Activated naive CD4-positive, alpha-beta T cell treated with anti-CD3 and anti-CD28 coated beads, Interleukin-2, amount 10 ng/mL, durations not matched to agents 7 days and 5 days (primary cell): ENCODE data around the gene CYP2F1.
"Not testable (repeated sequence)": the region's sequence is repeated elsewhere in the genome, so short reads cannot be mapped to it uniquely, and the experiment has no call there.

Experiments used
- CTCF ChIA-PET: fragments of 350-600 bp; sonication (Branson Sonifier 250); formaldehyde crosslinking; loops from one replicate; lab custom pipeline; 2021; ENCODE audit warnings: antibody characterized with exemption; lab: Charles Lee
- DNase-seq: peaks from one replicate; pipeline ENCODE4 v3.0.0-alpha.2; 2020
- H3K27ac Mint-ChIP-seq: one replicate; pipeline ENCODE4 v1.8.0; 2021; ENCODE audit warnings: mild to moderate bottlenecking, moderate library complexity, mixed read lengths
- H3K27me3 Mint-ChIP-seq: one replicate; pipeline ENCODE4 v1.8.0; 2021; ENCODE audit warnings: mild to moderate bottlenecking, mixed read lengths
- H3K36me3 Mint-ChIP-seq: one replicate; pipeline ENCODE4 v1.8.0; 2021; ENCODE audit warnings: mixed read lengths
- H3K4me1 Mint-ChIP-seq: one replicate; pipeline ENCODE4 v1.8.0; 2021; ENCODE audit warnings: mixed read lengths
- H3K4me3 Mint-ChIP-seq: one replicate; pipeline ENCODE4 v1.8.0; 2021; ENCODE audit warnings: mild to moderate bottlenecking, moderate library complexity, mixed read lengths
- H3K9me3 Mint-ChIP-seq: one replicate; pipeline ENCODE4 v1.8.0; 2021; ENCODE audit warnings: mixed read lengths

Gene CYP2F1, protein sequence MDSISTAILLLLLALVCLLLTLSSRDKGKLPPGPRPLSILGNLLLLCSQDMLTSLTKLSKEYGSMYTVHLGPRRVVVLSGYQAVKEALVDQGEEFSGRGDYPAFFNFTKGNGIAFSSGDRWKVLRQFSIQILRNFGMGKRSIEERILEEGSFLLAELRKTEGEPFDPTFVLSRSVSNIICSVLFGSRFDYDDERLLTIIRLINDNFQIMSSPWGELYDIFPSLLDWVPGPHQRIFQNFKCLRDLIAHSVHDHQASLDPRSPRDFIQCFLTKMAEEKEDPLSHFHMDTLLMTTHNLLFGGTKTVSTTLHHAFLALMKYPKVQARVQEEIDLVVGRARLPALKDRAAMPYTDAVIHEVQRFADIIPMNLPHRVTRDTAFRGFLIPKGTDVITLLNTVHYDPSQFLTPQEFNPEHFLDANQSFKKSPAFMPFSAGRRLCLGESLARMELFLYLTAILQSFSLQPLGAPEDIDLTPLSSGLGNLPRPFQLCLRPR

DNA sequence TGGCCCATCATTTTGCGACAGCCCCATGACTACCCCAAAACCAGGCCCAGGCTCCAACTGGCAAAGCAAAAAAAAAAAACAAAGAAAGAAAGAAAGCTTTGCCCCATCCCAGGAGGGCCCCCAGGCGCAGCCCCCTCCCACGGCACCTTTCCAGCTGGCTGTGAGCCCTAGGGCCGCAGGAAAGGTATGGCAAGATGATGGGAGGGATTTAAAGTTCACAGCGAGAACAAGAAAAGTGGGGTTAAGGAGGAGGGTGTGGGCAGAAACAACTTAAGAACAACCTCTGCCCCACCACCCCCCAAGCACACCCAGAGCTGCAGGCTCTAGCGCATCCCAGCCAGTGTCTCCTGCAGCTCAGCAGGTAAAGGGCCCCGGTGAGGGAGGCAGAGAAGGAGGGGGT, at the start of gene CYP2F1:
TSS of gene CYP2F1 (plus strand) at position 301 of the 400 bp plus-strand sequence. CDS start 1,757 bp downstream, outside the sequence.
- CTCF ChIA-PET = no interaction called here
- H3K4me1 Mint-ChIP-seq = peaks cover 4% of the 10 kb centered on the region
- H3K27me3 Mint-ChIP-seq = peaks cover 53% of the 10 kb centered on the region
- H3K36me3 Mint-ChIP-seq = no peaks in the 10 kb centered on the region
- no peak within 1 kb of the TSS for H3K4me3 Mint-ChIP-seq
- H3K27ac Mint-ChIP-seq = no peak within 1 kb of the TSS
- DNase-seq = no peak
- no peaks in the 10 kb centered on the region for H3K9me3 Mint-ChIP-seq

GRCh38 chr19:41064974-41065569, 49.2 kb upstream of the CYP2F1 start:
- Mint-ChIP-seq H3K27ac (no peak overlapping the region), H3K27me3 (peaks cover 31% of the 10 kb centered on the region), H3K4me3 (no peak overlapping the region), H3K9me3 (no peaks in the 10 kb centered on the region), H3K36me3 (no peaks in the 10 kb centered on the region), H3K4me1 (peaks cover 3% of the 10 kb centered on the region)
- no peak for DNase-seq
- CTCF ChIA-PET = interaction anchor here (1.3 kb wide), 1 partner anchor 90 kb away, joined by 5 read pairs; no protein-coding TSS in a partner anchor

GRCh38 chr19:41076286-41076685, 37.9 kb upstream of the CYP2F1 start:
- peaks cover 43% of the 10 kb centered on the region for H3K27me3 Mint-ChIP-seq
- no peaks in the 10 kb centered on the region for H3K4me1 Mint-ChIP-seq
- peaks cover 8% of the 10 kb centered on the region for H3K9me3 Mint-ChIP-seq
- CTCF ChIA-PET = no interaction called here
- no peak for DNase-seq
- H3K36me3 Mint-ChIP-seq = peaks cover 1% of the 10 kb centered on the region
- no peak overlapping the region for H3K4me3 Mint-ChIP-seq
- no peak overlapping the region for H3K27ac Mint-ChIP-seq

GRCh38 chr19:41083516-41083915, 30.7 kb upstream of the CYP2F1 start:
- H3K4me3 Mint-ChIP-seq = no peak overlapping the region
- no peak overlapping the region for H3K27ac Mint-ChIP-seq
- DNase-seq = no peak
- peaks cover 8% of the 10 kb centered on the region for H3K9me3 Mint-ChIP-seq
- no peaks in the 10 kb centered on the region for H3K4me1 Mint-ChIP-seq
- H3K36me3 Mint-ChIP-seq = peaks cover 1% of the 10 kb centered on the region
- peaks cover 55% of the 10 kb centered on the region for H3K27me3 Mint-ChIP-seq
- CTCF ChIA-PET = interaction anchor here (0.9 kb wide), 1 partner anchor 109 kb away, joined by 5 read pairs; no protein-coding TSS in a partner anchor

DNA sequence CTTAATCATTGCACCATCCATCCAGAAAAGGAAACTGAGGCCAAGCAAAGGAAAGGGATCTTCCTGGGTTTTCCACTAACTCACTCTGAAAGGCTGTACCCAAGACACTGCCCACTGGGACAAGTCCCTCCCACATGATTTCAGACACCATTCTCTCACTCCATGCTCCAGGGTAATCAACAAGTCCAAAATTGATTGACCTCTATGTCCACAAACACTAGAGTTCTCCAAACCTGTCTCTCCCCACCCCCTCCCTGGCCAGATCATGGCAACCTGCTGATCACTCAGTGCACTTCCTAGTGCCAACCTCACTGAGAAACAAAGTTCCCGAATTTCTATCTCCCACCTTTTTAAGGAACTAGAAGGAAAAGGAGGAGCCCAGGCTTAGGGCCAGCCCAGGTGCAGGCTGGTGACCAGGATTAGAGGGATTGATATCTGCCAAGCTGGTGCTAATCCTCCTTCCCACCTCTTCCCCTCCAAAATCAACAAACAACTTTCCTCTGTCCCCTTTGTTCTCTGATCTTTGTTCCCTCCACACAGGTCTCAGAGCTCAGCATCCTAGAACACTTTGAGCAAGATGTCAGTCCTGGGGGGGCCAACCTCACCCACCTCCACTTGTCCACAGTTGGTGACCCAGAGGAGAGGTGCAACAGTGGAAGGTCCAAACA, 28.4 kb upstream of the CYP2F1 start:
- no peak for DNase-seq
- CTCF ChIA-PET = no interaction called here
- Mint-ChIP-seq H3K27ac (no peak overlapping the region), H3K27me3 (peaks cover 78% of the 10 kb centered on the region), H3K36me3 (no peaks in the 10 kb centered on the region), H3K9me3 (peaks cover 2% of the 10 kb centered on the region), H3K4me1 (no peaks in the 10 kb centered on the region), H3K4me3 (no peak overlapping the region)

DNA sequence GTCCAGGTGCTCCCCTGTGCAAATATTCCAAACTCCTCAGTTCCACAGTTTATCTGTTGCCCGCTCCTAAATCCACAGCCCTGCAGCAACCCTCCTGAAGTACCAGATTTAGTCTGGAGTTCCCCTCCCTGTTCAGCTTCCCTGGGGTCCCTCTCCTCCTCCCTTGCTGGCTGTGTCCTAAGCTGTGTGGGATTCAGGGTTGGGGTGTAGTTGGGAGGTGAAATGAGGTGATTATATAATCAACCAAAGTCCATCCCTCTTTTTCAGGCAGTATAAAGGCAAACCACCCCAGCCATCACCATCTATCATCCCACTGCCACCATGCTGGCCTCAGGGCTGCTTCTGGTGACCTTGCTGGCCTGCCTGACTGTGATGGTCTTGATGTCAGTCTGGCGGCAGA, 26.1 kb upstream of the CYP2F1 start, which contains the start of gene CYP2A13:
TSS of gene CYP2A13 (plus strand) at position 301 of the 400 bp plus-strand sequence. CDS start at position 322, 21 bp downstream.
- Mint-ChIP-seq H3K36me3 (no peaks in the 10 kb centered on the region), H3K27ac (no peak within 1 kb of the TSS), H3K4me1 (no peaks in the 10 kb centered on the region), H3K9me3 (no peaks in the 10 kb centered on the region), H3K4me3 (no peak within 1 kb of the TSS), H3K27me3 (peaks cover 83% of the 10 kb centered on the region)
- no peak for DNase-seq
- CTCF ChIA-PET = no interaction called here

DNA sequence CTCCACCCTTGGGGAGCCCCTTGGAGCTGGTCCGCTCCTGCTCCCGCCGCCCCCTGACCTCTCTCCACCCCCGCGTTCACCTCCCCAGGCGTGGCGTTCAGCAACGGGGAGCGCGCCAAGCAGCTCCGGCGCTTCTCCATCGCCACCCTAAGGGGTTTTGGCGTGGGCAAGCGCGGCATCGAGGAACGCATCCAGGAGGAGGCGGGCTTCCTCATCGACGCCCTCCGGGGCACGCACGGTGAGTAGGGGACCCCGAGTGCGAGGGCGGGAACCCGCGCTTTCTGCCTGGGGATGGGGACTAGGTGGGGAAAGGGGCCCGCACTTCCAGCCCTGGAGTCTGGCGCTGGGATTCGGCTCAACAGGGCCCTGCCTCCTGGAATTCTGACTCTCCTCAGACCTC, 24.3 kb upstream of the CYP2F1 start:
- H3K27me3 Mint-ChIP-seq = peaks cover 94% of the 10 kb centered on the region
- no peak overlapping the region for H3K4me3 Mint-ChIP-seq
- no peaks in the 10 kb centered on the region for H3K9me3 Mint-ChIP-seq
- CTCF ChIA-PET = no interaction called here
- DNase-seq = no peak
- no peaks in the 10 kb centered on the region for H3K4me1 Mint-ChIP-seq
- H3K36me3 Mint-ChIP-seq = no peaks in the 10 kb centered on the region
- H3K27ac Mint-ChIP-seq = no peak overlapping the region

- Mint-ChIP-seq H3K27me3 (peaks cover 57% of the 10 kb centered on the region), H3K27ac (no peak overlapping the region), H3K4me3 (no peak overlapping the region), H3K4me1 (no peaks in the 10 kb centered on the region), H3K9me3 (no peaks in the 10 kb centered on the region), H3K36me3 (no peaks in the 10 kb centered on the region)
- CTCF ChIA-PET = no interaction called here
- no peak for DNase-seq
Measured at GRCh38 chr19:41095703-41096102, 18.5 kb upstream of the CYP2F1 start.

DNA sequence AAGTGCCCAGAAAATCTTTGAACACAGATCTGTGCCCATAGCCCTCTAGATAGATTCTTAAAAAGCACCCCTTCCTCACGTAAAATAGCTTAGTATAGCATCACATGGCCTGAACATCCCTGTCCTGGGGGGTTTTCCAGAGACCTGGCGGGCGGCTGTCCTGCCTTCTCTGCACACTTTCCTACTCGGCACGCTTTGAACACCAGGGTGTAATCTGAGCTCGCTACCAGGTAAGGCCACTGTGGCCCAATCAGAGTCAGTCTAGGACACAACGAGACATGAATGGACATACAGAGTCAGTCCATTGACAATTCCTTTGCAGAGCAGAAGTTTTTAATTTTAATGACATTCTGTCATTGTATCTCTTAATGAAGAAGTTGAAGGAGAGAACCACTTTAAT, 17.9 kb upstream of the CYP2F1 start:
- Mint-ChIP-seq H3K4me1 (no peaks in the 10 kb centered on the region), H3K27me3 (peaks cover 54% of the 10 kb centered on the region), H3K9me3 (peaks cover 5% of the 10 kb centered on the region), H3K4me3 (no peak overlapping the region), H3K27ac (no peak overlapping the region), H3K36me3 (no peaks in the 10 kb centered on the region)
- CTCF ChIA-PET = no interaction called here
- no peak for DNase-seq

DNA sequence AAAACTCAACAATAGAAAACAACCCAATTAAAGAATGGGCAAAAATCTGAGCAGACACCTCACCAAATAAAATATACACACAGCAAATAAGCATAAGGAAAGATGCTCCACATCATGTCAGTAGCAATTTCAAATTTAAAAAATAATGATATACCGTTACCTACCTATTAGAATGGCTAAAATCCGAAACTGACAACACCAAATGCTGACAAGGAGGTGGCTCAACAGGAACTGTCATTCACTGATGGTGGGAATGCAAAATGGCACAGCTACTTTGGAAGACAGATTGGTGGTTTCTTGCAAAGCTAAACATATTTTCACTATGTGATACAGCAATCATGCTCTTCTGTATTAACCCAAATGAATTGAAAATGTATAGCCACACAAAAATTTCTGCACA, 16.9 kb upstream of the CYP2F1 start:
- H3K4me1 Mint-ChIP-seq = no peaks in the 10 kb centered on the region
- no peak overlapping the region for H3K27ac Mint-ChIP-seq
- H3K27me3 Mint-ChIP-seq = peaks cover 49% of the 10 kb centered on the region

GRCh38 chr19:41098762-41099161, 15.5 kb upstream of the CYP2F1 start:
- peaks cover 18% of the 10 kb centered on the region for H3K9me3 Mint-ChIP-seq
- peaks cover 5% of the 10 kb centered on the region for H3K36me3 Mint-ChIP-seq
- H3K4me1 Mint-ChIP-seq = no peaks in the 10 kb centered on the region
- H3K4me3 Mint-ChIP-seq = no peak overlapping the region
- DNase-seq = no peak
- CTCF ChIA-PET = no interaction called here
- no peak overlapping the region for H3K27ac Mint-ChIP-seq
- peaks cover 35% of the 10 kb centered on the region for H3K27me3 Mint-ChIP-seq

More for the DNA sequence above, 16.9 kb upstream of the CYP2F1 start:
- H3K4me3 Mint-ChIP-seq = no peak overlapping the region
- DNase-seq = no peak
- H3K9me3 Mint-ChIP-seq = peaks cover 15% of the 10 kb centered on the region
- CTCF ChIA-PET = no interaction called here
- peaks cover 2% of the 10 kb centered on the region for H3K36me3 Mint-ChIP-seq

DNA sequence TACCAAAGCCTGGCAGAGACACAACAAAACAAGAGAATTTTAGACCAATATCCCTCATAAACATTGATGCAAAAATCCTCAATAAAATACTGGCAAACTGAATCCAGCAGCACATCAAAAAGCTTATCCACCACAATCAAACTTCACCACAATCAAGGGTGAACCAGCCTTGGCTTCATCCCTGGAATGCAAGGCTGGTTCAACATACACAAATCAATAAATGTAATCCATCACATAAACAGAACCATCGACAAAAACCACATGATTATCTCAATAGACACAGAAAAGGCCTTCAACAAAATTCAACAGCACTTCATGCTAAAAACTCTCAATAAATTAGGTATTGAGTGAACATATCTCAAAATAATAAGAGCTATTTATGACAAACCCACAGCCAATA, 12.0 kb upstream of the CYP2F1 start:
- CTCF ChIA-PET, H3K27ac Mint-ChIP-seq, H3K4me3 Mint-ChIP-seq, H3K4me1 Mint-ChIP-seq, H3K36me3 Mint-ChIP-seq, DNase-seq: not testable (repeated sequence)
- H3K27me3 Mint-ChIP-seq = peaks cover 23% of the 10 kb centered on the region
- peaks cover 27% of the 10 kb centered on the region for H3K9me3 Mint-ChIP-seq

GRCh38 chr19:41106177-41106576, 8.1 kb upstream of the CYP2F1 start:
- Mint-ChIP-seq H3K4me3 (no peak overlapping the region), H3K36me3 (peaks cover 5% of the 10 kb centered on the region), H3K9me3 (peaks cover 23% of the 10 kb centered on the region), H3K27ac (no peak overlapping the region), H3K4me1 (no peaks in the 10 kb centered on the region), H3K27me3 (peaks cover 4% of the 10 kb centered on the region)
- CTCF ChIA-PET = no interaction called here
- DNase-seq = no peak

GRCh38 chr19:41111296-41111695, 2.9 kb upstream of the CYP2F1 start:
- no peaks in the 10 kb centered on the region for H3K9me3 Mint-ChIP-seq
- CTCF ChIA-PET = no interaction called here
- H3K27me3 Mint-ChIP-seq = peaks cover 34% of the 10 kb centered on the region
- no peaks in the 10 kb centered on the region for H3K4me1 Mint-ChIP-seq
- no peak for DNase-seq
- no peak overlapping the region for H3K4me3 Mint-ChIP-seq
- no peaks in the 10 kb centered on the region for H3K36me3 Mint-ChIP-seq
- no peak overlapping the region for H3K27ac Mint-ChIP-seq
